ENCODE results near the gene PGM3. TPM values are rescaled to one million over a fixed set of nuclear protein-coding genes. Genes with fewer than 3 reads are reported as not detected.
"Not testable (repeated sequence)": the region's sequence is repeated elsewhere in the genome, so short reads cannot be mapped to it uniquely, and the experiment has no call there.

The PGM3 gene
- polyA plus RNA-seq (2014; cell fraction: cytosol; rRNA removed), result 27.0 and 31.6 TPM in 2 replicates
- polyA plus RNA-seq (2014; cell fraction: nucleus; rRNA removed), result 36.8 and 49.5 TPM in 2 replicates

GRCh38 chr6:83192871-83193746 lies at the start of gene PGM3, which contains the start of gene RWDD2A:
PGM3 (minus strand) TSS chr6:83193265; CDS start chr6:83191012, 2,253 bp downstream.
RWDD2A (plus strand) TSS chr6:83193357; CDS start chr6:83194452, 1,095 bp downstream.
- DNase-seq (ENCODE audit: low spot score), result peak; percentile 90

GRCh38 chr6:83231146-83231545 lies 38.1 kb upstream of the PGM3 start:
- DNase-seq (ENCODE audit: low spot score), result no peak

- no peak for DNase-seq (ENCODE audit: low spot score)
Measured at GRCh38 chr6:83226517-83226916, 33.5 kb upstream of the PGM3 start.

- DNase-seq (ENCODE audit: low spot score), result peak; percentile 55
Measured at GRCh38 chr6:83221889-83222479, 28.9 kb upstream of the PGM3 start.

- no peak for DNase-seq (ENCODE audit: low spot score)
Measured at GRCh38 chr6:83221276-83221675, 28.2 kb upstream of the PGM3 start.

GRCh38 chr6:83220121-83220520 lies 27.1 kb upstream of the PGM3 start:
- no peak for DNase-seq (ENCODE audit: low spot score)

- no peak for DNase-seq (ENCODE audit: low spot score)
Measured at GRCh38 chr6:83218646-83219045, 25.6 kb upstream of the PGM3 start.

- DNase-seq (ENCODE audit: low spot score), result no peak
Measured at GRCh38 chr6:83216806-83217205, 23.7 kb upstream of the PGM3 start.

GRCh38 chr6:83215131-83216047 lies 22.3 kb upstream of the PGM3 start:
- peak; percentile 88 for DNase-seq (ENCODE audit: low spot score)

GRCh38 chr6:83202031-83202430 lies 9.0 kb upstream of the PGM3 start:
- DNase-seq (ENCODE audit: low spot score), result no peak

GRCh38 chr6:83199863-83200225 lies 6.8 kb upstream of the PGM3 start:
- no peak for DNase-seq (ENCODE audit: low spot score)

GRCh38 chr6:83199173-83199862 lies 6.3 kb upstream of the PGM3 start:
- no peak for DNase-seq (ENCODE audit: low spot score)

- no peak for DNase-seq (ENCODE audit: low spot score)
Measured at GRCh38 chr6:83198486-83199172, 5.6 kb upstream of the PGM3 start.

- peak; percentile 41 for DNase-seq (ENCODE audit: low spot score)
Measured at GRCh38 chr6:83193747-83194566, 892 bp upstream of the PGM3 start.

- no peak for DNase-seq (ENCODE audit: low spot score)
Measured at GRCh38 chr6:83192456-83192855, 609 bp downstream of the PGM3 start.

GRCh38 chr6:83191974-83192373 lies 1.1 kb downstream of the PGM3 start:
- not testable (repeated sequence) for DNase-seq (ENCODE audit: low spot score)

- DNase-seq (ENCODE audit: low spot score), result no peak
Measured at GRCh38 chr6:83190626-83191025, 2.4 kb downstream of the PGM3 start.

GRCh38 chr6:83188501-83188900 lies 4.6 kb downstream of the PGM3 start:
- no peak for DNase-seq (ENCODE audit: low spot score)

- no peak for DNase-seq (ENCODE audit: low spot score)
Measured at GRCh38 chr6:83185096-83185495, 8.0 kb downstream of the PGM3 start.

Data from SK-N-DZ (cell line).